Heart right ventricle (tissue), 16 donors: Measurements from ENCODE around the gene SH2D3C. TPM values are rescaled to one million over a fixed set of nuclear protein-coding genes. Genes with fewer than 3 reads are reported as not detected.

Experiments used
- ATAC-seq, 8 donors: fragments of 200-7000 bp; cut with Tn5 transposase; one replicate each; pipeline ENCODE4 v1.9.1; 2020; ENCODE audit warnings: mild to moderate bottlenecking in 8 of 8, moderate library complexity in 8 of 8, moderate number of reproducible peaks in 1 of 8
- DNase-seq, 2 donors: peaks; one replicate each; pipeline ENCODE4 v3.0.0-alpha.2; 2020
- H3K27ac ChIP-seq, 10 donors: fragments of 200-600 bp; sonication (generic) in 2 of 10; one replicate each; pipeline versions ENCODE4 v1.5.0 to v1.8.0; 2020 to 2022; ENCODE audit warnings: mild to moderate bottlenecking in 3 of 10
- H3K27me3 ChIP-seq, 7 donors: fragments of 200-600 bp; one replicate each; pipeline ENCODE4 v1.8.0; 2021 to 2022; ENCODE audit warnings: mild to moderate bottlenecking in 2 of 7
- H3K36me3 ChIP-seq, 9 donors: fragments of 200-600 bp; sonication (generic) in 1 of 9; one replicate each; pipeline versions ENCODE4 v1.5.0 to v1.8.0; 2020 to 2022; ENCODE audit warnings: mild to moderate bottlenecking in 2 of 9
- H3K4me1 ChIP-seq, 9 donors: fragments of 200-600 bp; sonication (generic) in 1 of 9; one replicate each; pipeline versions ENCODE4 v1.5.0 to v1.8.0; 2020 to 2022; ENCODE audit warnings: mild to moderate bottlenecking in 4 of 9
- H3K4me3 ChIP-seq, 10 donors: fragments of 200-600 bp; sonication (generic) in 2 of 10; one replicate each; pipeline versions ENCODE4 v1.5.0 to v1.8.0; 2020 to 2022; ENCODE audit warnings: mild to moderate bottlenecking in 7 of 10, moderate library complexity in 2 of 10
- H3K9me3 ChIP-seq, 11 donors: fragments of 200-600 bp in 10 of 11; sonication (generic) in 2 of 11; one replicate each; pipeline versions ENCODE4 v1.5.0 to v1.8.0; 2013 to 2022; ENCODE audit warnings: mild to moderate bottlenecking in 2 of 11, control low read depth in 1 of 11, moderate library complexity in 1 of 11
- WGBS, 2 donors: extraction: QIAGEN DNeasy Blood & Tissue Kit; methylation state at CpG; one replicate each; pipeline ENCODE4 v1.1.7; 2013; ENCODE audit warnings: inconsistent platforms in 1 of 2; 5-methylcytosine and 5-hydroxymethylcytosine counted together
- intact Hi-C, 10 donors: fragments of 100-400 bp; cut with DNase I; formaldehyde crosslinking; loops; one replicate each; pipeline versions ENCODE4 v1.11.1 to v1.14.2; 2022
- polyA plus RNA-seq, 2 donors: library from polyadenylated mRNA; stranded (reverse); fragments of 200-250 nt; gene quantifications; one replicate each; pipeline ENCODE4 v1.2.3, GENCODE V29; 2013
- total RNA-seq, 10 donors: library from RNA; stranded (reverse); fragmentation: NEBNext Ultra II Directional in 3 of 10; extraction: Animal tissue kit (Norgen Biotek cat#: 25700) in 3 of 10; gene quantifications; one replicate each; pipeline versions ENCODE4 v1.2.1 to v1.2.4, GENCODE V29; 2021 to 2023
- TF ChIP-seq, protein P1 (sequence below), 9 donors: fragments of 200-600 bp; sonication (generic) in 2 of 9; IDR thresholded peaks; one replicate each; pipeline versions ENCODE4 v1.5.0 to v1.8.0; 2021 to 2022; ENCODE audit warnings: antibody characterized with exemption in 9 of 9, mild to moderate bottlenecking in 5 of 9, moderate library complexity in 1 of 9
- donor health status: Arrhythmogenic right ventricular cardiomyopathy.
- donor health status: ischemic (EF 13 %, LVEDD 7.1; RV severe dilation, severe dysfunction).
- donor health status: healthy with polysubstance abuse.
- donor health status: DM: no; HTN: yes; CAD: no.
- donor health status: DM: no; HTN: no; CAD: no.
- donor health status: ischemic (EF 25% LVEDD 6.9; RV normal size, moderate dysfunction).
- donor health status: ischemic (EF 25% LVEDD 5.7; RV mildly dilated, moderate dysfunction).
- donor health status: healthy.
- donor health status: DM: yes; HTN: yes; CAD: no.
- donor health status: Ischemic cardiomyopathy.
- donor health status: ischemic (EF 35%, LVEDD 5.7; RV mildly dilated, moderate dysfunction).
- donor health status: nonischemic (EF 11% LVEDD 7.7; RV severe dilation, severe dysfunction).
- donor health status: DM: yes; HTN: yes; CAD: no.
- donor health status: PGD.
- donor health status: ischemic (EF 29% LVEDD 5.4; RV normal size, mild dysfunction).
- donor health status: nonischemic (EF 23%, LVEDD 6.1; RV moderate dilation, normal function).

SH2D3C gene
- total and polyA plus RNA-seq, 12 donors, result 10.9 to 36.7 (median 18.8) TPM

GRCh38 chr9:127728808-127729207 is 49.7 kb downstream of the SH2D3C start:
- Histone ChIP-seq H3K4me1 (peaks cover 2 to 19% (median 10%) of the 10 kb centered on the region in 9 donors), H3K36me3 (peaks cover 0 to 28% (median 10%) of the 10 kb centered on the region in 9 donors), H3K27ac (no peak overlapping the region), H3K9me3 (no peaks in the 10 kb centered on the region), H3K27me3 (peaks cover 0 to 6% (median 0%) of the 10 kb centered on the region in 7 donors), H3K4me3 (no peak overlapping the region)
- no peak for ATAC-seq
- DNase-seq, result no peak
- whole genome bisulfite sequencing, 2 donors, result 91% methylated on average over 8 of the region's 8 CpGs
- intact Hi-C loops, result loop anchor here in 1 of 10 donors (10.0 kb wide), 1 partner anchor 224 kb away; no protein-coding TSS in a partner anchor
- TF ChIP-seq, protein P1, sequence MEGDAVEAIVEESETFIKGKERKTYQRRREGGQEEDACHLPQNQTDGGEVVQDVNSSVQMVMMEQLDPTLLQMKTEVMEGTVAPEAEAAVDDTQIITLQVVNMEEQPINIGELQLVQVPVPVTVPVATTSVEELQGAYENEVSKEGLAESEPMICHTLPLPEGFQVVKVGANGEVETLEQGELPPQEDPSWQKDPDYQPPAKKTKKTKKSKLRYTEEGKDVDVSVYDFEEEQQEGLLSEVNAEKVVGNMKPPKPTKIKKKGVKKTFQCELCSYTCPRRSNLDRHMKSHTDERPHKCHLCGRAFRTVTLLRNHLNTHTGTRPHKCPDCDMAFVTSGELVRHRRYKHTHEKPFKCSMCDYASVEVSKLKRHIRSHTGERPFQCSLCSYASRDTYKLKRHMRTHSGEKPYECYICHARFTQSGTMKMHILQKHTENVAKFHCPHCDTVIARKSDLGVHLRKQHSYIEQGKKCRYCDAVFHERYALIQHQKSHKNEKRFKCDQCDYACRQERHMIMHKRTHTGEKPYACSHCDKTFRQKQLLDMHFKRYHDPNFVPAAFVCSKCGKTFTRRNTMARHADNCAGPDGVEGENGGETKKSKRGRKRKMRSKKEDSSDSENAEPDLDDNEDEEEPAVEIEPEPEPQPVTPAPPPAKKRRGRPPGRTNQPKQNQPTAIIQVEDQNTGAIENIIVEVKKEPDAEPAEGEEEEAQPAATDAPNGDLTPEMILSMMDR (IDR thresholded peaks at IDR 0.05), result no peak

- H3K27me3 ChIP-seq, result peaks cover 0 to 6% (median 0%) of the 10 kb centered on the region in 7 donors
- intact Hi-C loops, result loop anchor here in 1 of 10 donors (10.0 kb wide), 1 partner anchor 222 kb away; no protein-coding TSS in a partner anchor
- no peak for ATAC-seq
- no peaks in the 10 kb centered on the region for H3K9me3 ChIP-seq
- WGBS, 2 donors, result 78 to 80% methylated on average over 8 of the region's 8 CpGs
- DNase-seq, result no peak
- H3K36me3 ChIP-seq, result peaks cover 0 to 12% (median 0%) of the 10 kb centered on the region in 9 donors
- H3K4me1 ChIP-seq, result peaks cover 0 to 14% (median 12%) of the 10 kb centered on the region in 9 donors
- H3K27ac ChIP-seq, result no peak overlapping the region
- TF ChIP-seq, protein P1 (IDR thresholded peaks at IDR 0.05), result no peak
- H3K4me3 ChIP-seq, result no peak overlapping the region
These were observed 51.6 kb downstream of the SH2D3C start for GRCh38 chr9:127726871-127727270.

DNA sequence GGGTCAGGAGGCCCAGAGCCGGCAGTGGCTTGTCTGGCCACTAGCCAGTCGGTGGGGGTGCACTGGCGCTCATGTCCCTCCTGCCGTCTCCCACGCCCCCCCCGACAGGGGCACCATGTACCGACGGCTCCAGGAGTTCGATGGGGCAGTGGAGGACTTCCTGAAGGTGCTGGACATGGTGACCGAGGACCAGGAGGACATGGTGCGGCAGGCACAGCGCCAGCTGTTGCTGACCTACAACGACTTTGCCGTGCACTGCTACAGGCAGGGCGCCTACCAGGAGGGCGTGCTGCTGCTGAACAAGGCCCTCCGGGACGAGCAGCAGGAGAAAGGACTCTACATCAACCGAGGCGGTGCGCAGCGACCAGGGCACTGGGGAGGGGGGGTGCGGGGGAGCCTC is 54.5 kb downstream of the SH2D3C start:
- TF ChIP-seq, protein P1 (IDR thresholded peaks at IDR 0.05), result no peak
- peaks cover 0 to 14% (median 12%) of the 10 kb centered on the region in 9 donors for H3K4me1 ChIP-seq
- intact Hi-C loops, result loop anchor here in 1 of 10 donors (10.0 kb wide), 1 partner anchor 219 kb away; no protein-coding TSS in a partner anchor
- peak overlapping the region in 5 of 10 donors; percentile 14 to 56 (median 26) for H3K27ac ChIP-seq
- no peaks in the 10 kb centered on the region for H3K9me3 ChIP-seq
- peak in 1 of 2 donors; percentile 50 for DNase-seq
- peak in 6 of 8 donors; percentile 32 to 73 (median 50) for ATAC-seq
- H3K27me3 ChIP-seq, result peaks cover 0 to 6% (median 0%) of the 10 kb centered on the region in 7 donors
- peak overlapping the region in 1 of 10 donors; percentile 13 for H3K4me3 ChIP-seq
- 35 to 40% methylated on average over 23 of the region's 23 CpGs for WGBS, 2 donors
- H3K36me3 ChIP-seq, result no peaks in the 10 kb centered on the region

GRCh38 chr9:127723444-127723843 is 55.0 kb downstream of the SH2D3C start:
- TF ChIP-seq, protein P1 (IDR thresholded peaks at IDR 0.05), result no peak
- intact Hi-C loops, result loop anchor here in 1 of 10 donors (10.0 kb wide), 1 partner anchor 219 kb away; no protein-coding TSS in a partner anchor
- Histone ChIP-seq H3K4me3 (no peak overlapping the region), H3K36me3 (no peaks in the 10 kb centered on the region), H3K27ac (peak overlapping the region in 1 of 10 donors; percentile 56), H3K4me1 (peaks cover 0 to 14% (median 12%) of the 10 kb centered on the region in 9 donors), H3K27me3 (peaks cover 0 to 6% (median 0%) of the 10 kb centered on the region in 7 donors), H3K9me3 (no peaks in the 10 kb centered on the region)
- no peak for DNase-seq
- ATAC-seq, result peak in 1 of 8 donors; percentile 7
- whole genome bisulfite sequencing, 2 donors, result 90 to 95% methylated on average over 5 of the region's 5 CpGs
